ENCODE measurements around the gene OTOF. TPM values are rescaled to one million over a fixed set of nuclear protein-coding genes. Genes with fewer than 3 reads are reported as not detected.

The OTOF gene
- total and polyA plus RNA-seq, 2 donors (not counting 3 experiments of a cell fraction or from before 2014, with no cell fraction given), result 0.06 to 0.22 TPM

GRCh38 chr2:26444236-26444635, 33.7 kb downstream of the OTOF start:
- POLR2A ChIA-PET, result no interaction called here
- CTCF ChIA-PET, result interaction anchor here (1.1 kb wide), 1 partner anchor 12 kb away, joined by 3 read pairs; no protein-coding TSS in a partner anchor

More at GRCh38 chr2:26444236-26444635, 33.7 kb downstream of the OTOF start:
- no TSS peak for BruUV-seq (replicated peaks)
- intact Hi-C loops (cut with micrococcal nuclease), result no loop called here
- no peaks in the 10 kb centered on the region for H3K9me1 ChIP-seq (replicated peaks; ENCODE audit: control insufficient read depth, extremely low read depth, insufficient read depth, low read length)
- H3K79me2 ChIP-seq (ENCODE audit: control insufficient read depth, insufficient read depth, low read length), result no peaks in the 10 kb centered on the region
- TF ChIP-seq JUN (IDR thresholded peaks at IDR 0.05; ENCODE audit: borderline replicate concordance, insufficient read depth, insufficient read length, low read depth) (no peak), CTCF (IDR thresholded peaks at IDR 0.05; ENCODE audit: extremely low read depth in 1 of 2, insufficient read depth in 1 of 2, low read depth in 1 of 2, low read length in 2 of 2) (no peak), GATA2 (IDR thresholded peaks at IDR 0.05; ENCODE audit: insufficient read depth, insufficient read length, low read depth, low read length) (no peak), POLR2A (IDR thresholded peaks at IDR 0.05; ENCODE audit: low read depth, low read length) (no peak), FOS (IDR thresholded peaks at IDR 0.05; ENCODE audit: borderline replicate concordance, insufficient read depth, low read length) (no peak), POLR2AphosphoS5 (IDR thresholded peaks at IDR 0.05; ENCODE audit: insufficient read depth, low read depth, low read length) (no peak), EZH2 (IDR thresholded peaks at IDR 0.05; ENCODE audit: borderline replicate concordance, low read depth, low read length, severe bottlenecking) (no peak), MYC (IDR thresholded peaks at IDR 0.05; ENCODE audit: low read depth, low read length) (no peak), MAX (IDR thresholded peaks at IDR 0.05; ENCODE audit: insufficient read depth, insufficient read length) (no peak)
- dilution Hi-C loops (cut with MboI; ENCODE audit: extremely low pct_ligation_motif_present, low sequenced_read_pairs), result no loop called here
- H3K27ac ChIP-seq (ENCODE audit: insufficient read depth, low read depth, low read length), result no peak overlapping the region
- H2AFZ ChIP-seq (ENCODE audit: low read depth, low read length), result no peak overlapping the region
- no peaks in the 10 kb centered on the region for H3K36me3 ChIP-seq (ENCODE audit: control insufficient read depth in 2 of 2, extremely low read depth in 1 of 2, insufficient read depth in 2 of 2, low read length in 2 of 2)
- no peak overlapping the region for H3K4me3 ChIP-seq (replicated peaks in 1 of 3; ENCODE audit: insufficient read depth in 1 of 3, low read depth in 1 of 3, low read length in 3 of 3)
- no peak overlapping the region for H3K4me2 ChIP-seq (ENCODE audit: insufficient read depth, low read length)
- no peak for FAIRE-seq
- H3K9me3 ChIP-seq (replicated peaks; ENCODE audit: control insufficient read depth, insufficient read depth, low read length), result no peaks in the 10 kb centered on the region
- no peak overlapping the region for H3K9ac ChIP-seq (replicated peaks; ENCODE audit: extremely low read depth, insufficient read depth, low read length)
- peaks cover 0 to 4% of the 10 kb centered on the region in 2 experiments for H3K27me3 ChIP-seq (ENCODE audit: control insufficient read depth in 2 of 2, insufficient read depth in 2 of 2, low read length in 2 of 2)
- no peaks in the 10 kb centered on the region for H3K4me1 ChIP-seq (ENCODE audit: control insufficient read depth, extremely low read depth, insufficient read depth, low read length)
- no peaks in the 10 kb centered on the region for H4K20me1 ChIP-seq (replicated peaks; ENCODE audit: control insufficient read depth, extremely low read depth, insufficient read depth, low read length)
- no peak for DNase-seq (ENCODE audit: low read depth, low spot score)

Measured in endothelial cell of umbilical vein (primary cell).